DMS114 treated with DMSO at 0.1 percent for 48 hours (cell line): ENCODE measurements around the gene ARID3A.

Experiments used
- DNase-seq: peaks from one replicate; lab custom pipeline; 2025; ENCODE audit not compliant: unreplicated experiment; lab: John Stamatoyannopoulos, UW

Gene ARID3A

GRCh38 chr19:929203-929890 is 3.5 kb downstream of the ARID3A start:
- DNase-seq = no peak

GRCh38 chr19:929891-930258 is 4.0 kb downstream of the ARID3A start:
- no peak for DNase-seq

GRCh38 chr19:931860-932647 is 6.2 kb downstream of the ARID3A start:
- DNase-seq = no peak

- DNase-seq = no peak
Observed at GRCh38 chr19:932648-933552, 7.1 kb downstream of the ARID3A start.

GRCh38 chr19:933553-933882 is 7.7 kb downstream of the ARID3A start:
- DNase-seq = no peak

GRCh38 chr19:934197-934840 is 8.5 kb downstream of the ARID3A start:
- no peak for DNase-seq

- DNase-seq = no peak
Observed at GRCh38 chr19:934865-935479, 9.1 kb downstream of the ARID3A start.

- no peak for DNase-seq
Observed at GRCh38 chr19:936175-936546, 10.3 kb downstream of the ARID3A start.

GRCh38 chr19:937259-937694 is 11.4 kb downstream of the ARID3A start:
- no peak for DNase-seq

- DNase-seq = no peak
Observed at GRCh38 chr19:938233-938923, 12.5 kb downstream of the ARID3A start.

- DNase-seq = no peak
Observed at GRCh38 chr19:939439-939838, 13.6 kb downstream of the ARID3A start.

GRCh38 chr19:939922-940321 is 14.1 kb downstream of the ARID3A start:
- no peak for DNase-seq

GRCh38 chr19:940591-941291 is 14.9 kb downstream of the ARID3A start:
- DNase-seq = no peak

GRCh38 chr19:941292-942132 is 15.7 kb downstream of the ARID3A start:
- DNase-seq = no peak

GRCh38 chr19:942133-942645 is 16.4 kb downstream of the ARID3A start:
- no peak for DNase-seq

- DNase-seq = no peak
Observed at GRCh38 chr19:943551-944170, 17.8 kb downstream of the ARID3A start.

GRCh38 chr19:944171-944567 is 18.3 kb downstream of the ARID3A start:
- DNase-seq = no peak

- no peak for DNase-seq
Observed at GRCh38 chr19:944663-945241, 18.9 kb downstream of the ARID3A start.
